PC-9 (cell line): ENCODE data around the gene ASB13.

Experiments used
- EZH2 ChIP-seq: fragments of 200-600 bp; sonication (generic); IDR thresholded peaks from 2 replicates; pipeline ENCODE4 v1.8.0; 2017; ENCODE audit warnings: antibody characterized with exemption, low read depth
- TF ChIP-seq, protein P1 (sequence below): fragments of 200-600 bp; sonication (generic); conservative IDR thresholded peaks from 2 replicates; pipeline ENCODE4 v1.6.1; 2017; ENCODE audit warnings: mixed run types, antibody characterized with exemption, mild to moderate bottlenecking, moderate library complexity

GRCh38 chr10:5632446-5632845 lies 33.9 kb downstream of the ASB13 start:
- TF ChIP-seq, protein P1, sequence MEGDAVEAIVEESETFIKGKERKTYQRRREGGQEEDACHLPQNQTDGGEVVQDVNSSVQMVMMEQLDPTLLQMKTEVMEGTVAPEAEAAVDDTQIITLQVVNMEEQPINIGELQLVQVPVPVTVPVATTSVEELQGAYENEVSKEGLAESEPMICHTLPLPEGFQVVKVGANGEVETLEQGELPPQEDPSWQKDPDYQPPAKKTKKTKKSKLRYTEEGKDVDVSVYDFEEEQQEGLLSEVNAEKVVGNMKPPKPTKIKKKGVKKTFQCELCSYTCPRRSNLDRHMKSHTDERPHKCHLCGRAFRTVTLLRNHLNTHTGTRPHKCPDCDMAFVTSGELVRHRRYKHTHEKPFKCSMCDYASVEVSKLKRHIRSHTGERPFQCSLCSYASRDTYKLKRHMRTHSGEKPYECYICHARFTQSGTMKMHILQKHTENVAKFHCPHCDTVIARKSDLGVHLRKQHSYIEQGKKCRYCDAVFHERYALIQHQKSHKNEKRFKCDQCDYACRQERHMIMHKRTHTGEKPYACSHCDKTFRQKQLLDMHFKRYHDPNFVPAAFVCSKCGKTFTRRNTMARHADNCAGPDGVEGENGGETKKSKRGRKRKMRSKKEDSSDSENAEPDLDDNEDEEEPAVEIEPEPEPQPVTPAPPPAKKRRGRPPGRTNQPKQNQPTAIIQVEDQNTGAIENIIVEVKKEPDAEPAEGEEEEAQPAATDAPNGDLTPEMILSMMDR = no peak
- TF ChIP-seq EZH2 = no peak
